KBM-7 (cell line): ENCODE data around the gene ERVK3-1.
"Not testable (repeated sequence)": the region's sequence is repeated elsewhere in the genome, so short reads cannot be mapped to it uniquely, and the experiment has no call there.

Source experiments
- DNase-seq: peaks from one replicate; pipeline ENCODE4 v3.0.0-alpha.2; 2015
- in situ Hi-C: fragments of 300-500 bp; cut with MboI; formaldehyde crosslinking; loops from 2 replicates; pipeline ENCODE4 v1.14.3; 2020; ENCODE audit warnings: low sequenced_read_pairs, low pct_unique_long_range_greater_than_20kb, mixed read lengths

Gene ERVK3-1, protein sequence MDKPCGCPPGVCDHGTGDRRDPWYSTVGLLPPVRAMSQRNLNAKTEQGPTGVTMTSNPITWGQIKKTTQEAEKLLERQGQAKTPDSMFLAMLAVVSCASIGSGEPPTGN

DNA sequence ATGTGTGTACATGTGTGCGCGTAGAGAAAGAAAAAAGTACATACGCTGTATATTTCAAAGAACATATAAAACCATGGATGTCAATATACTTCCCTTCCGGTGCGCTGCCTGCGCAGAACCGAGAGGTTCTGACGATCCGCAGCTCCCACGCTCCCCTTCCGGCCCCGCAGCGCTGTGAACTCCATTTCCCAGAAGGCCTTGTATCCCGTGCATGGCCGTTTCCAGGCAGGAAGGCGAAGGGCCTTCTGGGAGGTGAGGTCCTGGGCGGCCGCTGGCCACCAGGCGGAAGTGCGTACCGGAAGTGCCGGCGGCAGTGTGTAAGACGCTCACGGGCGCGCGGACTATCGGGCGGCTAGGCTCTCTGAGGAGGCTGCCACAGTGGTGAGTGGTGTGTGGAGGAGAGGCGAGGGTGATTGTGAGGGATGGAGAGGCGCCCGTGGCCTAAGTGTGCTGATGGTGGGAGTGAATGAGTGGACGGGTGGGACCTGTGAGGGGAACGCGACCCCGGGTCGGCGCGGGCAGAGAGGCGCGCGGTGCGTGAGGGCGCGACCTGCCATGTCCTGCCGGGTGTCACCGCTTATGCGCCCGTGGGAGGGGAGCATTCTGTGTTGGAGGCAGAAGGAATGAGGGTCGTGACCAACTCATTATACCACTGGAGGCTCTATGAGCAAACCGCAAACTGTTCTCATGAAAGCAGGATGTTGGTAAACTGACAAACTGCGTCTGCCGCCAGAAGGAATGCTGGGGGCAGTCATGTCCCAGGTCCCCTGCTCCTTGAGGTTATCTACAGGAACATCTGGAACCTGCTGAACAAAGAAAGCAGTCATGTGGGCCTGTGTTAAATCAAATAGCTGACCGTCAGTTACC is at the start of gene ERVK3-1:
Gene ERVK3-1 (plus strand): TSS at position 313 of the 867 bp plus-strand sequence. CDS start 6,792 bp downstream, outside the sequence.
- in situ Hi-C loops: no loop called here
- DNase-seq: peak; percentile 97

DNA sequence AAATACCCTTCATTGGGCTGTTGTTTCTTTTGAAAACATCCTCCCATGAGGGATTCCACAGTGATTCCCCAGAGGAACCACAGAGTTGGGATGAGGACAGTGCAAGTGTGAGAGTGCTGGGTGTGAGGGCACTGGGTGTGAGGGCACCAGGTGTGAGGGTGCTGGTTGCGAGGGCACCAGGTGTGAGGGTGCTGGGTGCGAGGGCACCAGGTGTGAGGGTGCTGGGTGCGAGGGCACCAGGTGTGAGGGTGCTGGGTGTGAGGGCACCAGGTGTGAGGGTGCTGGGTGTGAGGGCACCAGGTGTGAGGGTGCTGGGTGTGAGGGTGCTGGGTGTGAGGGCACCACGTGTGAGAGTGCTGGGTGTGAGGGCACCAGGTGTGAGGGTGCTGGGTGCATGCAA is 46.9 kb upstream of the ERVK3-1 start:
- not testable (repeated sequence) for DNase-seq

DNA sequence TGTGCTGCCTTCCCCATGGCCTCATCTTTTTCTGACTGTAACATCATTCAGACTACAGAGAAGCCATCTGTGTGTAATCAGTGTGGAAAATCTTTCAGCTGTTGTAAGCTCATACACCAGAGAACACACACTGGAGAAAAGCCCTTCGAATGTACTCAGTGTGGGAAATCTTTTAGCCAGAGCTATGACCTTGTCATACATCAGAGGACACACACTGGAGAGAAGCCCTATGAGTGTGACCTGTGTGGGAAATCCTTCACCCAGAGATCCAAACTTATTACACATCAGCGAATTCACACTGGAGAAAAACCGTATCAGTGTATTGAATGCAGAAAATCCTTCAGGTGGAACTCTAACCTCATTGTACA is 43.6 kb upstream of the ERVK3-1 start:
- in situ Hi-C loops: no loop called here
- no peak for DNase-seq

More for the DNA sequence above, 46.9 kb upstream of the ERVK3-1 start:
- in situ Hi-C loops: not testable (repeated sequence)

DNA sequence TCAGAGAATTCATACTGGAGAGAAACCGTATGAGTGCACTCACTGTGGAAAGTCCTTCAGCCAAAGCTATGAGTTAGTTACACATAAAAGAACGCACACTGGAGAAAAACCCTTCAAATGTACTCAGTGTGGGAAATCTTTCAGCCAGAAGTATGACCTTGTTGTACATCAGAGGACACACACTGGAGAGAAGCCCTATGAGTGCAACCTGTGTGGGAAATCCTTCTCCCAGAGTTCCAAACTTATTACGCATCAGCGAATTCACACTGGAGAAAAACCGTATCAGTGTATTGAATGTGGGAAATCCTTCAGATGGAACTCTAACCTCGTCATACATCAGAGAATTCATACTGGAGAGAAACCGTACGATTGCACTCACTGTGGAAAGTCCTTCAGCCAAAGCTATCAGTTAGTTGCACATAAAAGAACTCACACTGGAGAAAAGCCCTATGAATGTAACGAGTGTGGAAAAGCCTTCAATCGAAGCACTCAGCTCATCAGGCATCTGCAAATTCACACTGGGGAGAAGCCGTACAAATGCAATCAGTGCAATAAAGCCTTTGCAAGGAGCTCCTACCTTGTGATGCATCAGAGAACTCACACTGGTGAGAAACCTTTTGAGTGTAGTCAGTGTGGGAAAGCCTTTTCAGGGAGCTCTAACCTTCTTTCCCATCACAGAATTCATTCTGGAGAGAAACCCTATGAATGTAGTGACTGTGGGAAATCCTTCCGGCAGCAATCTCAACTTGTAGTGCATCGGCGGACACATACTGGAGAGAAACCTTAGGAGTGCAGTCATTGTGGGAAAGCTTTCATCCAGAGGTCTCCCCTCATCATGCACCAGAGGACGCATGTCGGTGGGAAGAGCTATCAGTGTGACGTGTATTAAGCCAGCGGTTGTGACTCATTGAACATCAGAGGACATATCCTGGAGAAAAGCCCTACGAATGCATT is 42.9 kb upstream of the ERVK3-1 start:
- no peak for DNase-seq

DNA sequence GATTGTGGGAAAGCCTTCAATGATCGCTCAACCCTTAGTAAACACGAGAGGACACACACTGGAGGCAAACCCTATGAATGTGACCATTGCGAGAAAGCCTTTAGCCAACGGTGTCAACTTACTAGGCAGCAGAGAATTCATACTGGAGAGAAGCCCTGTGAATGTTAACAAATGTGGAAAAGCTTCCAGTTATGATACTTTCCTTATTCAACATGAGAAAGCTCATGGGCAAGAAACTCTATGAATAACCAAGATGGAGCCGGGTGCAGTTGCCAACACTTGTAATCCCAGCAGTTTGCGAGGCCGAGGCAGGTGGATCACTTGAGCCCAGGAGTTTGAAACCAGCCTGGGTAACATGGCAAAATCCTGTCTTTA is 42.3 kb upstream of the ERVK3-1 start:
- in situ Hi-C loops: no loop called here
- DNase-seq: no peak

More for the DNA sequence above, 42.9 kb upstream of the ERVK3-1 start:
- in situ Hi-C loops: no loop called here

DNA sequence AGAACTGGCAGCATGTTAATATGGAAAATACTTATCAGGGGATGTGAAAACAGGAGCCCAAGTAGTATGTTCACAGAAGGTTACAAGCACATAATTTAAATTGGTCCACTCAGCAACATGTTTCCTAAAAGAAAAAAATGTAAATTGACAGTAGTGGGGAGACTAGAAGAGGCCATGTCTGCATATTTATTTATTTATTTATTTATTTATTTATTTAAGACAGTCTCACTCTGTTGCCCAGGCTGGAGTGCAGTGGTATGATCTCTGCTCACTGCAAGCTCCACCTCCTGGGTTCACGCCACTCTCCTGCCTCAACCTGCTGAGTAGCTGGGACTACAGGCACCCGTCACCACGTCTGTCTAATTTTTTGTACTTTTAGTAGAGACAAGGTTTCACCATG is 40.1 kb upstream of the ERVK3-1 start:
- no peak for DNase-seq
- in situ Hi-C loops: no loop called here

DNA sequence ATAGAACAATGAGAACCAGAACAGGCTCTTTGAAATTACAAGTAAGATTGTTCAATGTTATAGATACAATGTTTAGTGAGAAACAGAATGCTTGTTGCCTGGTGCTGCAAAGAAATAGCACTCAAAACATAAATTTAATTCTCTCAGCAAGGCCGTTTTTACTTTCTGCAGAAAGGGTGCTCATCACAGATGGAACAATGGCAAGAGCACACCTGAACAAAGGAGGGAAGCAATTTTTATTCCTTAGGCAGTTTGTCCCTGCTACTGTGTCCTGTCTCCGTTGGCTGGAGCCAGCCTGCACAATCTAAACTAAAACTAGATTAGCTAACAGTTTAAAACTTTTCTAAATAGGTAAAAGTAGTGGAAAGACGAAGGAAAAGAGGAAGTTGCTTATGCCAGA is 36.8 kb upstream of the ERVK3-1 start:
- no peak for DNase-seq
- in situ Hi-C loops: no loop called here

DNA sequence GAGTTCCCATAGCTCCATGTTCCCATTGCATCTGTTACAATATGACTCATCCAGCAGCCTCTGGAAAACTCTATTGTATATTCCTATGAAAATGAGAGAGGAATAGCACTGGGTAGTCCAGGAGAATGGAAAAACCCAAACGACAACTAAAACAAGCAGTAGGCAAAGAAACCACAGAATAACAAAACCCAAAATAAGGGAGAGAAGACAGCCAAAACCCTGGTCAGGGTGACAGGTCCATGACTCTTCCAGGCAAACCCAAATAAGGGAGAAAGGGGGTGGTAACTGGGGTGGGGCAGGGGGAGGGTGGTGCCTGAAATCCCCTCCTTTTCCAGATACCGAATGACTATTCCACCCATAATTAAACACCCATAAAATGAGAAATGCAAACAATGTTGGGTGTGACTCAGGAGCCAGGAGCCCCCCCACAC is 30.4 kb upstream of the ERVK3-1 start:
- in situ Hi-C loops: no loop called here

DNA sequence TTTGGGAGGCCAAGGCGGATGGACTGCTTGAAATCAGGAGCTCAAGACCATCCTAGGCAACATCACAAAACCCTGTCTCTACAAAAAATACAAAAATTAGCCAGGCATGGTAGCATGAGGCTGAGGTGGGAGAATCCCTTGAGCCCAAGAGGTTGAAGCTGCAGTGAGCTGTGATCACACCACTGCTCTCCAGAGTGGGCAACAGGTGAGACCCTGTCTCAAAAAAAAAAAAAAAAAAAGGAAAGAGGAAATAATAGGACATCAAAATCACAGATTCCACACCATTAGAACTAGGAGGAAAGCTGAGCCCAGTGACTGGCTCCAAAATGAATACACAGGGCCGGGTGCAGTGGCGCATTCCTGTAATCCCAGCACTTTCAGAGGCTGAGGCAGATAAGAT is 29.6 kb upstream of the ERVK3-1 start:
- in situ Hi-C loops: no loop called here
- no peak for DNase-seq

More for the DNA sequence above, 30.4 kb upstream of the ERVK3-1 start:
- no peak for DNase-seq

DNA sequence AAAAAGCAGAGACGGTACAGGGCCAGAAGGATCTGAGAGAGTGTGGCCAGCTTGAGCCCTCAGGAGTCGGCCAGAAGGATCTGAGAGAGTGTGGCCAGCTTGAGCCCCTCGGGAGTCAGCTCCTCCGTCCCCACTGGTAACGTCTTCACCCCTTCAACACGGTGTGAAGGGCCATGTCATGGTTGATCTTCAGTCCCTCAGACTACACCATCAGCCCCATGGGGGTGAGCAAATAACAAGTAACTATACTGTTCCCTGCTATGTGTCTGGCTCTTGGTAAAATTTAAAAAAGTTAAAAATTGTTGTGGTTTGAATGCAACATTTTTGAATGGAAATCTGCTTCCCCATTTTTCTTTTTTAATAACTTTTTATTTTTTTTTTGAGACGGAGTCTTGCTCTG is 28.0 kb upstream of the ERVK3-1 start:
- DNase-seq: no peak
- in situ Hi-C loops: no loop called here

DNA sequence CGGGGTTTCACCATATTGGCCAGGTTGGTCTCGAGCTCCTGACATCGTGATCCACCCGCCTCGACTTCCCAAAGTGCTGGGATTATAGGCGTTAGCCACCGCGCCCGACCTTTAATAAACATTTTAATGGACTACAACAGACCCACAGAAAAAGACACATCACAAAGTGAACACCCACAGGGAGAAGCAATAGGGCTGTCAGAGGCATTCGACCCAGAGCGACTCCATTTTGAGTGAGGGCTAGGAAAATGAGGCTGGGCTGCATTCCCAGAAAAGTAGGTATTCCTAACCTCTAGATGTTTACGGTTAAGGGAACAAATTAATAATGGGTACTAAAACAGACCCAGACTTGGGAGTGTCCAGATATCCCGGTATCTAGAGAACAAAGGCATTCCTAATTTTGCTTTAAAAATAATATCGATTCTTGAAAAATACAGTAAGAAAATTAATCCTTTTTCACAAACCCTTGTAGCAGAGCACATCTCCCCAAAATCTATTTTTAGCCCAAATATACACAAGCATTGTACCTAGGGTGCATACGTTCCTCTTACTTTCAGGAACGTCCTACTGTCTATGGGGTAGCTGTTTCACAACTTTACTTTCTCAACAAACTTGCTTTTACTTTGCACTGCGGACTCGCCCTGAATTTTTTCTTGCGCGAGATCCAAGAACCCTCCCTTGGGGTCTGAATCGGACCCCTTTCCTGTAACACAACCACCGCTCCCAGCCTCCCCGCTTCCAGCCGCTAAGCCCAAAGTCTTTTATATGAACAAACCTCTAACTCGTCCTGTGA is 27.2 kb upstream of the ERVK3-1 start:
- no peak for DNase-seq
- in situ Hi-C loops: no loop called here

DNA sequence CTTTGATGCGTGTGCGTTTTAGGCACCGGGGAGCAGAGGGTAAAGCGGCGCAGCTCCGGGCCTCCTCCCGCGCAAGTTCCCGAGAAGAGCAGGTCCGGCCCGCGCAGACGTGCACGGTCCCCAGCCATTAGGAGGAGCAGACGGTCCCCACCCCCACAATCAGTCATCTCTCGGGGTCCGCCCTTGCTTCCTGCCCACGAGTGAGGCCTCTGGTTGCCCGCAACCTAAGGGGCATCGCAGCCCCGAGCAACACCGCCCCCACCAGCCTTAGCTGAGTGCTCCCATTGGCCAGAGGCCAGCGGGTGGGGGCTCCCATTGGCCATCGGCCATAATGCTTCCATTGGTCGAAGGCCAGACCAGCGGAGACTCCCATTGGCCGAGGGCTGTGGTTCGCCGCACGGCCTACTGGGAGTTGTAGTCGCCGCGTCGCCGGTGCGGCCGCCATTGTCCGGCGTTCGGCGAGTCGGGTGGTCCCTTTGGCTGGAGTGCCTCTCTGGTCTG is 26.6 kb upstream of the ERVK3-1 start, which contains the start of gene ZNF8:
Gene ZNF8 (plus strand): TSS at position 415 of the 501 bp plus-strand sequence. CDS start 127 bp downstream, outside the sequence.
- in situ Hi-C loops: no loop called here
- DNase-seq: peak; percentile 98

DNA sequence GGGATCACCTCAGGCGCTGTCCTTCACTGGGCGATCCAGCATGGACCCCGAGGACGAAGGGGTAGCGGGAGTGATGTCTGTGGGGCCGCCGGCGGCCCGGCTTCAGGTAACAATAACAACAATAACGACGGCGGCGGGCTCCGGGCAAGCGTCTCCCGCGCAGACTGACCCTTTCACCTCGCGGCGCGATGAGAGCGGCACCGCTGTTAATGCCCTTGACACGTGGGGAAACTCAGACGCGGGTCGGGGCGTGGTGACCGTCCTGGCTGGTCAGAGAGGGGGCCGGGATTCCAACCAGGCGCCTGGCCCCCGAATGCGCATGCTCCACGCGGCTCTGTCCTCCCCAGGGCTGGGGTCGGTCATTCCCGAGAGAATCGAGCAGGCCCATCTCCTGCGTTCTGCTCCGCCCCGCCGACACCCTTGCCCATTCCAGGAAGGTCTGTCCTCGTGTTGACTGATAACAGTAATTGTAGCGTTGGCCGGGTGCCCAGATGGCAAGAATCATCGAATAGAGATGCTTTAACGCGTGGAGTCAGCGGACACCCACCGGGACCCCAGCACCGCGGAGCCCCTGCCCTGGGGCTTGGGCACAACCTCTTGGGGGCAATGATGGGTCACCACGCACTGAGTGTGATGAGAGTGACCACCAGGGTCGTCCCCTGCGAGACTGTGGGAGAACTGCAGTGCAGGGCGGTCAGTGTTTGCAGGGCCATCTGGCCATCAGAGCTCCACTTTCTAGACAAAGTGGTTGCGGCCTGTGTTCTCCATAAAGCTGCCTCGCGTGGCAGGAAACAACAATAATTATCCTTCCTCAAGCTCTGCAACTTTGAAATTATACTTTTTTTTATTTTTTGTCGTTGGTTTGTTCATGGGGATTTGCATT is 25.9 kb upstream of the ERVK3-1 start:
- in situ Hi-C loops: no loop called here
- peak; percentile 28 for DNase-seq

DNA sequence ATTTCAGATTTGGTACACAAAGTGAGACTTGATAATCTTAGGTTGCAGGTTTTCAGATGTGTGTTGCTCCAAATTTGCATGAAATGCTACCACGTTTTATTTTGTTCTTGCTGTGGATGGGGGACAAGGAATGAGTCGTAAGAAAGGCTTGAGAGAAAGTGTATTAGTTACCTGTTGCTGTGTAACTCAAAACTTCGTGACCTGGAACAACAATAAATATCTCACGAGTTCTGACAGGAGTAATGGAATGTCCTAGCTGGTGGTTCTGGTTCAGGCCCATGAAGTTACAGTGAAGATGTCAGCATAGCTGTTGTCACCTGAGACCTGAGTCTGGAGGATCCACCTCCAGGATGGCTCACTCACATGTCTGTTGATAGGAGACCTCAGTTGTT is 25.3 kb upstream of the ERVK3-1 start:
- DNase-seq: no peak
- in situ Hi-C loops: no loop called here

DNA sequence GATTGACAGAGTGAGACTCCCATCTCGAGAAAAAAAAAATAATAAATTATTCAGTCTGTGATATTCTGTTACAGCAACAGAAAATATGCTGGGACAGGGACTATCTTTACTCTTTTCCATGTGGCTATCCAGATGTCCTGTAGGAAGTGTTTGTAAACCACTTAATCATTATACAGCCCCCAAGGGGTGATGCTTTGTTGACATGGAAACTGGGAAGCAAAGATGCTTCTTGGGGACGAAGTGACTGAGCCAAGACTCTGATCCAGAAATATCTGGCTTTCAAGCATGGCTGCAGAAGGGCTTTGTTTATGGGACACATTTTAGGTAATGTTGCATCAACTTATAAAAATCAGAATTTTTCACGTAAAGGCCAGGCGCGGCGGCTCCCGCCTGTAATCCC is 21.0 kb upstream of the ERVK3-1 start:
- no peak for DNase-seq
- in situ Hi-C loops: no loop called here

DNA sequence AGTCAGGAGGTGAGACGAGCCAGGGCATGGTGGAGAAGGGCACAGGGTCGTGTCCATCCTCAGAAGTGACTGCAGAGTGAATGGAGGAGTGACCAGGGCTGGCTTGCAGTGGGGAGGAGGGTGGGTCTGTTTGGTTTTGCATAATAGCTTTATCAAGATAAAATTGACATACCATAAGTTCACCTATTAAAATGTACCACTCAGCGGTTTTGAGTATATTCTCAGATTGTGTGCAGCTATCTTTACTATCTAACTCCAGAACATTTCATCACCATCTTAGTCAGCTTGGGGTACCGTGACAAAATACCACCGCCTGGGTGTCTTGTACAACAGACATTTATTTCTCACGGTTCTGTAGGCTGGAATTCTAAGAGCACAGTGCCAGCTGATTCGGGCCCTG is 13.2 kb upstream of the ERVK3-1 start:
- DNase-seq: no peak
- in situ Hi-C loops: no loop called here

DNA sequence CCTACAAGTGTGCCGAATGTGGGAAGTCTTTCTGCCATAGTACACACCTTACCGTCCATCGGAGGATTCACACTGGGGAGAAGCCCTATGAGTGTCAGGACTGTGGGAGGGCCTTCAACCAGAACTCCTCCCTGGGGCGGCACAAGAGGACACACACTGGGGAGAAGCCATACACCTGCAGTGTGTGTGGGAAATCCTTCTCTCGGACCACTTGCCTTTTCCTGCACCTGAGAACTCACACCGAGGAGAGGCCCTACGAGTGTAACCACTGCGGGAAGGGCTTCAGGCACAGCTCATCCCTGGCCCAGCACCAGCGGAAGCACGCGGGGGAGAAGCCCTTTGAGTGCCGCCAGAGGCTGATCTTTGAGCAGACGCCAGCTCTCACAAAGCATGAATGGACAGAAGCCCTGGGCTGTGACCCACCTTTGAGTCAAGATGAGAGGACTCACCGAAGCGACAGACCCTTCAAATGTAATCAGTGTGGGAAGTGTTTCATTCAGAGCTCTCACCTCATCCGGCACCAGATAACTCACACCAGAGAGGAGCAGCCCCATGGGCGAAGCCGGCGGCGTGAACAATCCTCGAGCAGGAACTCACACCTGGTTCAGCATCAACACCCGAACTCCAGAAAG is 10.3 kb upstream of the ERVK3-1 start:
- DNase-seq: no peak
- in situ Hi-C loops: no loop called here
